ENCODE measurements around the gene TMEM42.

TMEM42 gene

GRCh38 chr3:44906997-44907396, 45.3 kb downstream of the TMEM42 start:
- no peak overlapping the region for H3K27ac ChIP-seq
- no peak for TF ChIP-seq CTCF (IDR thresholded peaks at IDR 0.05; ENCODE audit: low read depth, low read length)
- H3K9me3 ChIP-seq (ENCODE audit: severe bottlenecking): peaks cover 7% of the 10 kb centered on the region
- DNase-seq: no peak
- no peaks in the 10 kb centered on the region for H3K36me3 ChIP-seq
- no peak overlapping the region for H3K4me3 ChIP-seq (ENCODE audit: low read depth, low read length)
- H3K27me3 ChIP-seq (ENCODE audit: insufficient read depth, low read depth, severe bottlenecking): no peaks in the 10 kb centered on the region

GRCh38 chr3:44907612-44908011, 45.9 kb downstream of the TMEM42 start:
- DNase-seq: no peak
- Histone ChIP-seq H3K27me3 (ENCODE audit: insufficient read depth, low read depth, severe bottlenecking) (no peaks in the 10 kb centered on the region), H3K36me3 (no peaks in the 10 kb centered on the region), H3K27ac (no peak overlapping the region), H3K4me3 (ENCODE audit: low read depth, low read length) (no peak overlapping the region), H3K9me3 (ENCODE audit: severe bottlenecking) (peaks cover 7% of the 10 kb centered on the region)
- no peak for TF ChIP-seq CTCF (IDR thresholded peaks at IDR 0.05; ENCODE audit: low read depth, low read length)

GRCh38 chr3:44909063-44909462, 47.4 kb downstream of the TMEM42 start:
- H3K27ac ChIP-seq: no peak overlapping the region
- no peak for TF ChIP-seq CTCF (IDR thresholded peaks at IDR 0.05; ENCODE audit: low read depth, low read length)
- H3K9me3 ChIP-seq (ENCODE audit: severe bottlenecking): peaks cover 7% of the 10 kb centered on the region
- H3K36me3 ChIP-seq: no peaks in the 10 kb centered on the region
- no peak overlapping the region for H3K4me3 ChIP-seq (ENCODE audit: low read depth, low read length)
- H3K27me3 ChIP-seq (ENCODE audit: insufficient read depth, low read depth, severe bottlenecking): no peaks in the 10 kb centered on the region
- DNase-seq: no peak

- Histone ChIP-seq H3K36me3 (no peaks in the 10 kb centered on the region), H3K27ac (no peak overlapping the region), H3K27me3 (ENCODE audit: insufficient read depth, low read depth, severe bottlenecking) (no peaks in the 10 kb centered on the region), H3K9me3 (ENCODE audit: severe bottlenecking) (peaks cover 5% of the 10 kb centered on the region), H3K4me3 (ENCODE audit: low read depth, low read length) (no peak overlapping the region)
- no peak for TF ChIP-seq CTCF (IDR thresholded peaks at IDR 0.05; ENCODE audit: low read depth, low read length)
- DNase-seq: no peak
Measured at GRCh38 chr3:44910693-44911092, 49.0 kb downstream of the TMEM42 start.

DNA sequence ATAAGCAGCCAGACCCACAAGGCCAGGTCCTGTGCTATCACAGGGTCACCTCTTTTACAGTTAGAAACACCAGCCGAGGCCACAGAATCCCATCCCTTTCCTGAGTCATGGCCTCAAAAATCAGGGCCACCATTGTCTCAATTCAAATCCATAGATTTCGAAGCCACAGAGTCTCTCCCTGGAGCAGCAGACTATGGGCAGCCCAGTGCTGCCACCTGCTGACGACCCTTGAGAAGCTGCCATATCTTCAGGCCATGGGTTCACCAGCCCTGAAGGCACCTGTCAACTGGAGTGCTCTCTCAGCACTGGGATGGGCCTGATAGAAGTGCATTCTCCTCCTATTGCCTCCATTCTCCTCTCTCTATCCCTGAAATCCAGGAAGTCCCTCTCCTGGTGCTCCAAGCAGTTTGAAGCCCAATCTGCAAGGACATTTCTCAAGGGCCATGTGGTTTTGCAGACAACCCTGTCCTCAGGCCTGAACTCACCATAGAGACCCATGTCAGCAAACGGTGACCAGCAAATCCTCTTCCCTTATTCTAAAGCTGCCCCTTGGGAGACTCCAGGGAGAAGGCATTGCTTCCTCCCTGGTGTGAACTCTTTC, 52.3 kb downstream of the TMEM42 start:
- Histone ChIP-seq H3K36me3 (no peaks in the 10 kb centered on the region), H3K27me3 (ENCODE audit: insufficient read depth, low read depth, severe bottlenecking) (no peaks in the 10 kb centered on the region), H3K9me3 (ENCODE audit: severe bottlenecking) (no peaks in the 10 kb centered on the region), H3K27ac (no peak overlapping the region), H3K4me3 (ENCODE audit: low read depth, low read length) (no peak overlapping the region)
- peak; percentile 92 for TF ChIP-seq CTCF (IDR thresholded peaks at IDR 0.05; ENCODE audit: low read depth, low read length)
- DNase-seq: peak; percentile 76

GRCh38 chr3:44914936-44915335, 53.2 kb downstream of the TMEM42 start:
- no peak overlapping the region for H3K4me3 ChIP-seq (ENCODE audit: low read depth, low read length)
- peak; percentile 59 for TF ChIP-seq CTCF (IDR thresholded peaks at IDR 0.05; ENCODE audit: low read depth, low read length)
- no peaks in the 10 kb centered on the region for H3K27me3 ChIP-seq (ENCODE audit: insufficient read depth, low read depth, severe bottlenecking)
- no peak overlapping the region for H3K27ac ChIP-seq
- no peaks in the 10 kb centered on the region for H3K36me3 ChIP-seq
- no peaks in the 10 kb centered on the region for H3K9me3 ChIP-seq (ENCODE audit: severe bottlenecking)
- DNase-seq: peak; percentile 42

Measured in WERI-Rb-1 (cell line).